Smooth muscle cell (in vitro differentiated cells): ENCODE measurements around the gene PSMA4. TPM values are rescaled to one million over a fixed set of nuclear protein-coding genes. Genes with fewer than 3 reads are reported as not detected.
A peak's percentile ranks its signal among the peaks of the same experiment; 100 is the strongest.

Source experiments
- DNase-seq: peaks from one replicate; lab custom pipeline; 2025; ENCODE audit not compliant: unreplicated experiment; lab: John Stamatoyannopoulos, UW
- H2AFZ ChIP-seq: fragments of 200-600 bp; sonication (generic); 2 replicates; pipeline ENCODE4 v1.6.0; 2016; ENCODE audit warnings: antibody characterized with exemption, low read depth, mild to moderate bottlenecking
- H3F3A ChIP-seq: fragments of 200-600 bp; sonication (generic); 2 replicates; pipeline ENCODE4 v1.6.0; 2017; ENCODE audit warnings: antibody characterized with exemption, low read depth
- H3K27ac ChIP-seq: fragments of 200-600 bp; sonication (generic); 2 replicates; pipeline ENCODE4 v1.5.1; 2016; ENCODE audit warnings: low read depth, mild to moderate bottlenecking
- H3K27me3 ChIP-seq: fragments of 200-600 bp; sonication (generic); 2 replicates; pipeline ENCODE4 v1.6.1; 2016; ENCODE audit warnings: low read depth, mild to moderate bottlenecking
- H3K36me3 ChIP-seq: fragments of 200-600 bp; sonication (generic); 2 replicates; pipeline ENCODE4 v1.5.1; 2016; ENCODE audit warnings: low read depth
- H3K4me1 ChIP-seq: fragments of 200-600 bp; sonication (generic); 2 replicates; pipeline ENCODE4 v1.5.1; 2016; ENCODE audit warnings: low read depth
- H3K4me2 ChIP-seq: fragments of 200-600 bp; sonication (generic); 2 replicates; pipeline ENCODE4 v1.6.0; 2016; ENCODE audit warnings: mild to moderate bottlenecking
- H3K4me3 ChIP-seq: fragments of 200-600 bp; sonication (generic); 2 replicates; pipeline ENCODE4 v1.5.1; 2016; ENCODE audit warnings: mild to moderate bottlenecking
- H3K79me2 ChIP-seq: fragments of 200-600 bp; sonication (generic); 2 replicates; pipeline ENCODE4 v1.6.0; 2016; ENCODE audit warnings: low read depth, mild to moderate bottlenecking
- H3K9ac ChIP-seq: fragments of 200-600 bp; sonication (generic); 2 replicates; pipeline ENCODE4 v1.6.0; 2016; ENCODE audit warnings: low read depth
- H3K9me3 ChIP-seq: fragments of 200-600 bp; sonication (generic); replicated peaks from 2 replicates; pipeline ENCODE4 v1.5.1; 2016; ENCODE audit warnings: low read depth
- H4K20me1 ChIP-seq: fragments of 200-600 bp; sonication (generic); 2 replicates; pipeline ENCODE4 v1.6.0; 2016; ENCODE audit warnings: low read depth
- WGBS: methylation state at CpG from one replicate; pipeline ENCODE4 v1.1.7; 2016; ENCODE audit warnings: low lambda C conversion rate; 5-methylcytosine and 5-hydroxymethylcytosine counted together
- polyA plus RNA-seq: library from polyadenylated mRNA; unstranded; fragments of >200 nt; fragmentation: Nextera tagmentation; extraction: Ambion mirVana; gene quantifications from 2 replicates; pipeline ENCODE4 v1.2.1, GENCODE V29; 2016
- total RNA-seq: library from RNA; depleted of rRNA; stranded (reverse); fragments of >200 nt; gene quantifications from 2 replicates; pipeline ENCODE4 v1.2.3, GENCODE V29; 2014
- TF ChIP-seq, protein P1 (sequence below): fragments of 200-600 bp; sonication (generic); IDR thresholded peaks from 2 replicates; pipeline ENCODE4 v1.5.1; 2017; ENCODE audit warnings: borderline replicate concordance, mild to moderate bottlenecking, antibody characterized with exemption; ENCODE audit not compliant: insufficient read depth, poor library complexity, severe bottlenecking

The PSMA4 gene
- total and polyA plus RNA-seq, 2 experiments from 2014 or later, result 198 to 245 TPM

DNA sequence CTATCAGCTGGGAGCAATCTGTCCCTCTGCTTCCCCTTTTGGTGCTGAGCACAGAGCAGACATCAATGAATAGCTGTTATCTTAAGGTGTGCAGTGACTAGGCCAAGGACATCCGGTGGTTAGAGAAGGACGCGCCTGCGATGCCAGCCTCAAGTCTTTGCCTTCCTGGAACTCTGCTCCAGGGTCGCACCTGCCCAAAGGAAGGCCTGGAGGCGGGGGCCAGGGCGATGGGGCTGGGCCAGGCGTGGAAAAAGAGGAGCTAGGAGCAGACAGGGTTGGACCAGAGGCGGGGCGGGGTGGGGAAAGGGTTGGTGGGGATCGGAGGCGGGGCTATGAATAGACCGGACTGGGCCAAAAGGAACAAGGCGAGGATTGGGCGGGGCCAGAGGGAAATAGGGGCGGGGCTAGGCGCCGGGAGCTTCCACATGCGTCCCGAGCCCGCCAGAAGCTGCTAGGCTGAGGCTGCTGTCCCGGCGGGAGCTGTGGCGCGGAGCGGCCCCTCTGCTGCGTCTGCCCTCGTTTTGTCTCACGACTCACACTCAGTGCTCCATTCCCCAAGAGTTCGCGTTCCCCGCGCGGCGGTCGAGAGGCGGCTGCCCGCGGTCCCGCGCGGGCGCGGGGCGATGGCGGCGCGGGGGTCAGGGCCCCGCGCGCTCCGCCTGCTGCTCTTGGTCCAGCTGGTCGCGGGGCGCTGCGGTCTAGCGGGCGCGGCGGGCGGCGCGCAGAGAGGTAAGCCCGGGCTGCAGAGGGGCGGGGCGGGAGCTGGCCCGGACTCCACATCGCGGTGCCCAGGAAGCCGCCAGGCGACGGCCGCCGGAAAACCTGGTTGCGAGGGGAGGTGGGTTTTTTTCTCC is 25.1 kb downstream of the PSMA4 start, which contains the start of gene CHRNA5:
CHRNA5 (plus strand) TSS at position 424 of the 854 bp plus-strand sequence; CDS start at position 624, 200 bp downstream.
- 2% methylated on average over 36 of the region's 75 CpGs for WGBS
- Histone ChIP-seq H3K27me3 (peaks cover 10% of the 10 kb centered on the region), H3K4me1 (no peaks in the 10 kb centered on the region), H3K79me2 (no peaks in the 10 kb centered on the region), H3K9me3 (no peaks in the 10 kb centered on the region), H3K36me3 (no peaks in the 10 kb centered on the region), H3F3A (no peaks in the 10 kb centered on the region), H2AFZ (peak within 1 kb of the TSS; percentile 92), H3K4me2 (peak within 1 kb of the TSS; percentile 86), H3K4me3 (peak within 1 kb of the TSS; percentile 56), H3K27ac (no peak within 1 kb of the TSS), H3K9ac (no peak within 1 kb of the TSS), H4K20me1 (no peaks in the 10 kb centered on the region)
- TF ChIP-seq, protein P1, sequence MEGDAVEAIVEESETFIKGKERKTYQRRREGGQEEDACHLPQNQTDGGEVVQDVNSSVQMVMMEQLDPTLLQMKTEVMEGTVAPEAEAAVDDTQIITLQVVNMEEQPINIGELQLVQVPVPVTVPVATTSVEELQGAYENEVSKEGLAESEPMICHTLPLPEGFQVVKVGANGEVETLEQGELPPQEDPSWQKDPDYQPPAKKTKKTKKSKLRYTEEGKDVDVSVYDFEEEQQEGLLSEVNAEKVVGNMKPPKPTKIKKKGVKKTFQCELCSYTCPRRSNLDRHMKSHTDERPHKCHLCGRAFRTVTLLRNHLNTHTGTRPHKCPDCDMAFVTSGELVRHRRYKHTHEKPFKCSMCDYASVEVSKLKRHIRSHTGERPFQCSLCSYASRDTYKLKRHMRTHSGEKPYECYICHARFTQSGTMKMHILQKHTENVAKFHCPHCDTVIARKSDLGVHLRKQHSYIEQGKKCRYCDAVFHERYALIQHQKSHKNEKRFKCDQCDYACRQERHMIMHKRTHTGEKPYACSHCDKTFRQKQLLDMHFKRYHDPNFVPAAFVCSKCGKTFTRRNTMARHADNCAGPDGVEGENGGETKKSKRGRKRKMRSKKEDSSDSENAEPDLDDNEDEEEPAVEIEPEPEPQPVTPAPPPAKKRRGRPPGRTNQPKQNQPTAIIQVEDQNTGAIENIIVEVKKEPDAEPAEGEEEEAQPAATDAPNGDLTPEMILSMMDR, result no peak
- peak; percentile 73 for DNase-seq

DNA sequence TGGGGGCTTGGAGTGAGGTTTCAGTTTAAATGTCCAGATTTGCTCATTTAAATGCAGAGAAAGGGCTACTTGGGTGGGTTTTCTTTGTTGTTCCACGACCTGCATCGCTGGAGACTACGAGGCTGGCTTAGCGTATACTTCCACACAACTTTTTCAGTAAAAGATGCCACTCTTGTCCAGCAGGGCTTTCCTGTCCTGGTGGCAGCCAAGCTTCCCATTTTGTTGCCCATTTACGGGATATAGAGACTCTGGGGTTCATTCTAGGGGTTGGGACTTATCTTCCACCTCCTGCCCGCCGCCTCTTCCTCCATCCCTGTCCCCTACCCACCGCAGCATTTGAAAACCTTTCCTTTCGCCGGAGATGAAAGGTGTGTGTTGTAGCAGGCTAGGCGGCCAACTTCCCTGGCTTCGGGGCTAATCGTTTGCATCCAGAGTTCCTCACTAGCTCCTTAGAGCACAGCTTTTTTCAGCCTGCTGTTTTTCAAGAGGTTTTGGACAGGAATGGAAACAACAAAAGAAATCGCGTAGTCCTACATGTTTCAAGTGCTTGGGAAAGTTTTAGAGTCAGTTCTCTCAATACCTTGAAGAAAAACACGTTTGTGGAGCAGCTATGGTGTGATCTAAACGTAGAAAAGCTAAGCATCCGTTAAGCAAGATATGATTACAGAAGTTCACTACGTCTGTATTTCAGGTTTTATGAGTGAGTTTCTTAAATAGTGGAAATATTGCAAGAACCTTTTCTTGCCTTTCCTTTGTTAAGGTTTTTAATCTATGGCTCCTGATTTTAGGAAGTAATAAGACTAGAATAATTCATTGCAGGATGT is 25.9 kb downstream of the PSMA4 start:
- Histone ChIP-seq H3F3A (no peaks in the 10 kb centered on the region), H3K4me1 (no peaks in the 10 kb centered on the region), H3K9ac (no peak overlapping the region), H3K36me3 (no peaks in the 10 kb centered on the region), H3K27ac (no peak overlapping the region), H2AFZ (peak overlapping the region; percentile 92), H3K79me2 (no peaks in the 10 kb centered on the region), H3K4me3 (peak overlapping the region; percentile 56), H3K27me3 (peaks cover 10% of the 10 kb centered on the region), H3K9me3 (no peaks in the 10 kb centered on the region), H3K4me2 (peak overlapping the region; percentile 86), H4K20me1 (no peaks in the 10 kb centered on the region)
- WGBS, result 4% methylated on average over 19 of the region's 19 CpGs
- TF ChIP-seq, protein P1, result no peak
- DNase-seq, result no peak

DNA sequence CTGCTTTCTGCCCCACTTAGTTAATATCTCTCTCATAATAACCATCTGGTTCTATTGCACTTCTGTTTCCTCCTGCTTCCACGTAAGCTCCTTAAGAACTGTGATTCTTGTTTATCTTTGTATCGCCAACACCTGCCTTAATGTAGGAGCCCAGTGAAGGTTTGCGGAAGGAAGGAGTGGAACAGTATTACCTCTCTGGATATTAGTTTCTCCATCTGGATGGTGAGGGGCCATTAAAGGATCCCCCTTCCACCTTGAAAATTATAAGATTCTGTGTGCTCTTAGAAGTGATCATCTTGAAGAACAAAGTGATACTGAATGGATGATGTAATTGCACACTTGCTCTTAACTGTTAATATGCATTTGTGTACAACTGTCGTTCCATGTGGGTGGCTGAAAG is 27.3 kb downstream of the PSMA4 start:
- H3K4me3 ChIP-seq, result no peak overlapping the region
- no peaks in the 10 kb centered on the region for H3K4me1 ChIP-seq
- no peak overlapping the region for H3K27ac ChIP-seq
- peaks cover 10% of the 10 kb centered on the region for H3K27me3 ChIP-seq
- H3K79me2 ChIP-seq, result no peaks in the 10 kb centered on the region
- H3K9ac ChIP-seq, result no peak overlapping the region
- H2AFZ ChIP-seq, result no peak overlapping the region
- no peaks in the 10 kb centered on the region for H3F3A ChIP-seq
- H3K4me2 ChIP-seq, result no peak overlapping the region
- H4K20me1 ChIP-seq, result no peaks in the 10 kb centered on the region
- no peak for DNase-seq
- no peaks in the 10 kb centered on the region for H3K36me3 ChIP-seq
- TF ChIP-seq, protein P1, result no peak
- 98% methylated on average over 4 of the region's 4 CpGs for WGBS
- no peaks in the 10 kb centered on the region for H3K9me3 ChIP-seq
